PC-3 (cell line): Measurements from ENCODE around the gene RSPH6A. TPM values are rescaled to one million over a fixed set of nuclear protein-coding genes. Genes with fewer than 3 reads are reported as not detected.
A peak's percentile ranks its signal among the peaks of the same experiment; 100 is the strongest.

Experiments
- ATAC-seq: fragments of 200-7000 bp; cut with Tn5 transposase; 2 replicates; pipeline ENCODE4 v1.9.1; 2020; ENCODE audit warnings: mild to moderate bottlenecking, moderate library complexity
- BruUV-seq: library from RNA; stranded (reverse); fragments of 400-500 nt; replicated peaks from 2 replicates; lab custom pipeline; 2021; lab: Mats Ljungman, UMichigan
- CTCF ChIA-PET: fragments of 300-600 bp; sonication (Branson Sonifier 250); formaldehyde crosslinking; loops from one replicate; lab custom pipeline; 2022; ENCODE audit warnings: antibody characterized with exemption; lab: Charles Lee
- POLR2A ChIA-PET: fragments of 300-600 bp; sonication (Branson Sonifier 250); formaldehyde crosslinking; loops from one replicate; lab custom pipeline; 2022; ENCODE audit warnings: antibody characterized with exemption; ENCODE audit not compliant: unreplicated experiment; lab: Charles Lee
- DNase-seq: peaks from one replicate; pipeline ENCODE4 v3.0.0-alpha.2; 2015
- H2AFZ ChIP-seq: fragments of 300-600 bp; sonication (generic); 2 replicates; pipeline ENCODE4 v1.6.0; 2016; ENCODE audit warnings: antibody characterized with exemption, low read length
- H3F3A ChIP-seq: fragments of 300-600 bp; sonication (generic); one replicate; pipeline ENCODE4 v1.6.0; 2017; ENCODE audit warnings: antibody characterized with exemption, low read length, control low read depth, mild to moderate bottlenecking; ENCODE audit not compliant: unreplicated experiment
- H3K27ac ChIP-seq: fragments of 300-600 bp; sonication (generic); 2 replicates; pipeline ENCODE4 v1.5.1; 2016; ENCODE audit warnings: mild to moderate bottlenecking, low read length
- H3K27me3 ChIP-seq: fragments of 300-600 bp; sonication (generic); 2 replicates; pipeline ENCODE4 v1.6.1; 2016; ENCODE audit warnings: low read length, mixed read lengths
- H3K36me3 ChIP-seq: fragments of 300-600 bp; sonication (generic); 2 replicates; pipeline ENCODE4 v1.6.1; 2016; ENCODE audit warnings: low read depth, mixed run types, low read length, mixed read lengths
- H3K4me1 ChIP-seq: fragments of 300-600 bp; sonication (generic); 2 replicates; pipeline ENCODE4 v1.5.1; 2016; ENCODE audit warnings: low read length; ENCODE audit not compliant: insufficient read depth
- H3K4me2 ChIP-seq: fragments of 300-600 bp; sonication (generic); 2 replicates; pipeline ENCODE4 v1.6.0; 2016; ENCODE audit warnings: low read length
- H3K4me3 ChIP-seq: fragments of 300-600 bp; sonication (generic); 2 replicates; pipeline ENCODE4 v1.5.1; 2016; ENCODE audit warnings: mild to moderate bottlenecking, low read length, mixed read lengths
- H3K79me2 ChIP-seq: fragments of 300-600 bp; sonication (generic); 2 replicates; pipeline ENCODE4 v1.6.1; 2017; ENCODE audit warnings: low read length, mixed read lengths
- H3K9ac ChIP-seq: fragments of 300-600 bp; sonication (generic); 2 replicates; pipeline ENCODE4 v1.6.0; 2016; ENCODE audit warnings: mild to moderate bottlenecking, low read length
- H3K9me2 ChIP-seq: fragments of 300-600 bp; sonication (generic); replicated peaks from 2 replicates; pipeline ENCODE4 v1.6.1; 2016; ENCODE audit warnings: mixed run types, low read length, mixed read lengths
- H3K9me3 ChIP-seq: fragments of 300-600 bp; sonication (generic); 2 replicates; pipeline ENCODE4 v1.6.1; 2016; ENCODE audit warnings: low read length, mixed read lengths
- H4K20me1 ChIP-seq: fragments of 300-600 bp; sonication (generic); 2 replicates; pipeline ENCODE4 v1.6.1; 2016; ENCODE audit warnings: low read length, mixed read lengths
- EZH2 ChIP-seq: fragments of 300-600 bp; sonication (generic); IDR thresholded peaks from one replicate; pipeline ENCODE4 v1.6.1; 2017; ENCODE audit warnings: antibody characterized with exemption, mild to moderate bottlenecking, low read length; ENCODE audit not compliant: unreplicated experiment
- EZH2phosphoT487 ChIP-seq: fragments of 300-600 bp; sonication (generic); IDR thresholded peaks from 2 replicates; pipeline ENCODE4 v1.6.1; 2018; ENCODE audit warnings: mild to moderate bottlenecking, antibody characterized with exemption, low read length, borderline replicate concordance
- intact Hi-C: fragments of 100-400 bp; cut with micrococcal nuclease; formaldehyde crosslinking; loops from 2 replicates; pipeline ENCODE4 v1.9.0; 2023
- total RNA-seq: library from RNA; depleted of rRNA; stranded (reverse); fragments of >200 nt; gene quantifications from 2 replicates; pipeline ENCODE4 v1.2.3, GENCODE V29; 2014
- TF ChIP-seq, protein P1 (sequence below): fragments of 300-600 bp; sonication (generic); conservative IDR thresholded peaks from 2 replicates; pipeline ENCODE4 v1.5.1; 2017; ENCODE audit warnings: antibody characterized with exemption, low read depth, mild to moderate bottlenecking, low read length

The RSPH6A gene
- total RNA-seq, 1 experiment from 2014 or later = not detected

DNA sequence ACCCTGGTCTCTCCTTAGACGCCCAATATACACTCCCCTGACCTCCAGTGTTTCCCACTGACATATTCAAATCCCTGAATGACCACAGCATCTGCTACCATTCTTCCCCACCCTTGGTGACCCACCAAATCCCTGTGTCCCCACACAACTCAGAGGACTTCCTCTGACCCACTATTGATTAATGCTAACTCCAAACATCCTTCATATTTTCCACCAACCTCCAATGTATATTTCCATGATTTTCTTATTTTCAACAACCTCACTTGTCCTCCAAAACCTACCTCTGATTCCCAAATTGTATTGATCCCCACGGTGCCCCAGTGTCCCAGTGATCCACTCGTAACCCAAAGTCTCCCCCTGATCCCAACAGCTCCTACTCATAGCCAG lies 21.9 kb downstream of the RSPH6A start:
- no peak overlapping the region for H3K27ac ChIP-seq
- H3K9me3 ChIP-seq = no peaks in the 10 kb centered on the region
- H3K4me2 ChIP-seq = no peak overlapping the region
- no peak for DNase-seq
- no peak overlapping the region for H3K9ac ChIP-seq
- BruUV-seq = no TSS peak
- no peaks in the 10 kb centered on the region for H3K9me2 ChIP-seq
- no peak for TF ChIP-seq EZH2
- TF ChIP-seq, protein P1, sequence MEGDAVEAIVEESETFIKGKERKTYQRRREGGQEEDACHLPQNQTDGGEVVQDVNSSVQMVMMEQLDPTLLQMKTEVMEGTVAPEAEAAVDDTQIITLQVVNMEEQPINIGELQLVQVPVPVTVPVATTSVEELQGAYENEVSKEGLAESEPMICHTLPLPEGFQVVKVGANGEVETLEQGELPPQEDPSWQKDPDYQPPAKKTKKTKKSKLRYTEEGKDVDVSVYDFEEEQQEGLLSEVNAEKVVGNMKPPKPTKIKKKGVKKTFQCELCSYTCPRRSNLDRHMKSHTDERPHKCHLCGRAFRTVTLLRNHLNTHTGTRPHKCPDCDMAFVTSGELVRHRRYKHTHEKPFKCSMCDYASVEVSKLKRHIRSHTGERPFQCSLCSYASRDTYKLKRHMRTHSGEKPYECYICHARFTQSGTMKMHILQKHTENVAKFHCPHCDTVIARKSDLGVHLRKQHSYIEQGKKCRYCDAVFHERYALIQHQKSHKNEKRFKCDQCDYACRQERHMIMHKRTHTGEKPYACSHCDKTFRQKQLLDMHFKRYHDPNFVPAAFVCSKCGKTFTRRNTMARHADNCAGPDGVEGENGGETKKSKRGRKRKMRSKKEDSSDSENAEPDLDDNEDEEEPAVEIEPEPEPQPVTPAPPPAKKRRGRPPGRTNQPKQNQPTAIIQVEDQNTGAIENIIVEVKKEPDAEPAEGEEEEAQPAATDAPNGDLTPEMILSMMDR = no peak
- no peak for TF ChIP-seq EZH2phosphoT487
- H3K4me3 ChIP-seq = no peak overlapping the region
- intact Hi-C loops = no loop called here
- no peak overlapping the region for H2AFZ ChIP-seq
- H3K36me3 ChIP-seq = peaks cover 8% of the 10 kb centered on the region; the same call in 1 of the 2 replicates
- POLR2A ChIA-PET = interaction anchor here (0.5 to 0.6 kb wide), 5 partner anchors 14 to 190 kb away, joined by 3 to 8 read pairs (median 3); no protein-coding TSS in a partner anchor
- CTCF ChIA-PET = interaction anchor here (0.6 kb wide), 1 partner anchor 70 kb away, joined by 6 read pairs; no protein-coding TSS in a partner anchor
- peaks cover 16% of the 10 kb centered on the region for H3K79me2 ChIP-seq
- no peaks in the 10 kb centered on the region for H3F3A ChIP-seq
- peaks cover 6% of the 10 kb centered on the region; the same call in 1 of the 2 replicates for H3K4me1 ChIP-seq
- H3K27me3 ChIP-seq = no peaks in the 10 kb centered on the region
- no peak for ATAC-seq
- no peaks in the 10 kb centered on the region for H4K20me1 ChIP-seq

DNA sequence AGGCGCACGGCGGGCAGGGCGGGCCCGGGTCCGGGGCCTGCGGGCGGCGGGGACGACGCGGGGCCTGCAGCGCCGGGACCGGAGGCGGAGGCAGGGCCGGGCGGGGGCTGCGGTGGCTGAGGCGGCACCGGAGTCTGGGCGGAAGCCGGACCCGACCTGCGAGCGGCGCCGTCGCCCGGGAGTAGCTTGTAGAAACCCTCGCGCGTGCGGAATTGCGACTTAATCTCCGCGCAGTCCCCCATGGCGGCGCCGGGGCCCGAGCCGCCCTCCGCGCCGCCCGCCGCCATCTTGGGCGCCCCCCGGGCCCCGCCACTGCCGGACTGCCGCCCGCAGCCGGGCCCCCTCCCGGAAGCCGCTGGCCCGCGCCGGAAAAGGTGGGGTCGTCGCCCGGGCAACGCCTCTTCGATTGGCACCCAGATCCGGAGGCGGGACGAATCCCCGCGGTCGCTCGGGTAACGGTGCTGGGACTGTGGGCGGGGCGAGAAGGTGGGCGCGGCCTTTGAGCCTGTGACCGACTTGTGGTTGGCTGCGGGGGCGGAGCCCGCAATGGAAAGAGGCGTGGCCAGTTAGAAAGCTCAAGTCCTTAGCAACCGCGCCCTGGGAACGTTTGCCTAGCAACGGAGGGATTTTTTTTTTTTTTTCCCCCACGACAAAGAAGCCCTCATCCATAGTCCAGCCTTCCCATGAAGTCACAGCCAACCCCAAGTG lies 22.5 kb downstream of the RSPH6A start, which contains the start of gene DMWD:
TSS of gene DMWD (minus strand) at position 376 of the 708 bp plus-strand sequence. CDS start at position 287, 89 bp downstream.
- H2AFZ ChIP-seq = no peak within 1 kb of the TSS
- H3K4me2 ChIP-seq = peak within 1 kb of the TSS; percentile 97
- intact Hi-C loops = no loop called here
- peaks cover 6% of the 10 kb centered on the region; the same call in 1 of the 2 replicates for H3K4me1 ChIP-seq
- H3K79me2 ChIP-seq = peaks cover 16% of the 10 kb centered on the region
- no peaks in the 10 kb centered on the region for H3F3A ChIP-seq
- H3K9me2 ChIP-seq = no peaks in the 10 kb centered on the region
- TF ChIP-seq, protein P1 = no peak
- no peak for TF ChIP-seq EZH2phosphoT487
- no peak for TF ChIP-seq EZH2
- peak within 1 kb of the TSS; percentile 93 for H3K4me3 ChIP-seq
- CTCF ChIA-PET = interaction anchor here (0.6 kb wide), 2 partner anchors 22 to 71 kb away, joined by 6 to 7 read pairs; no protein-coding TSS in a partner anchor
- no peak within 1 kb of the TSS for H3K27ac ChIP-seq
- H4K20me1 ChIP-seq = no peaks in the 10 kb centered on the region
- no peaks in the 10 kb centered on the region for H3K9me3 ChIP-seq
- no peaks in the 10 kb centered on the region for H3K27me3 ChIP-seq
- H3K9ac ChIP-seq = peak within 1 kb of the TSS; percentile 83
- peak; percentile 97 for ATAC-seq
- POLR2A ChIA-PET = interaction anchor here (0.5 to 0.6 kb wide), 7 partner anchors 14 to 189 kb away, joined by 3 to 10 read pairs (median 3); no protein-coding TSS in a partner anchor
- peak; percentile 96 for DNase-seq
- H3K36me3 ChIP-seq = peaks cover 8% of the 10 kb centered on the region; the same call in 1 of the 2 replicates
- no TSS peak for BruUV-seq
